BJ (cell line): ENCODE data around the gene LRRC8D. TPM values are rescaled to one million over a fixed set of nuclear protein-coding genes. Genes with fewer than 3 reads are reported as not detected.
A peak's percentile ranks its signal among the peaks of the same experiment; 100 is the strongest.

Experiments
- CTCF ChIA-PET: fragments of 350-600 bp; formaldehyde crosslinking; extraction: SDS; loops from one replicate; lab custom pipeline; 2021; ENCODE audit warnings: antibody characterized with exemption, inconsistent platforms; lab: Yijun Ruan, JAX
- POLR2A ChIA-PET: fragments of 300-600 bp; sonication (Branson Sonifier 250); formaldehyde crosslinking; extraction: SDS; loops from one replicate; lab custom pipeline; 2021; ENCODE audit warnings: antibody characterized with exemption; lab: Charles Lee
- DNase-seq: peaks from one replicate; pipeline ENCODE4 v3.0.0-alpha.2; 2011; ENCODE audit warnings: low read depth
- H3K27me3 ChIP-seq: 2 replicates; pipeline ENCODE4 v1.6.0; 2011; ENCODE audit warnings: low read length; ENCODE audit not compliant: control insufficient read depth, insufficient read depth
- H3K36me3 ChIP-seq: 2 replicates; pipeline ENCODE4 v1.5.1; 2011; ENCODE audit warnings: low read length; ENCODE audit not compliant: control insufficient read depth, insufficient read depth
- H3K4me3 ChIP-seq: 2 replicates; pipeline ENCODE4 v1.5.1; 2011; ENCODE audit warnings: low read depth, mild to moderate bottlenecking, control low read depth, low read length
- CTCF ChIP-seq: IDR thresholded peaks from 2 replicates; pipeline ENCODE4 v1.5.1; 2011; ENCODE audit warnings: low read depth, mild to moderate bottlenecking, control low read depth, inconsistent platforms, low read length, moderate library complexity; ENCODE audit not compliant: insufficient read depth
- polyA plus RNA-seq: library from polyadenylated mRNA; depleted of rRNA; stranded (reverse); fragments of >200 nt; gene quantifications from 2 replicates; pipeline ENCODE4 v1.2.3, GENCODE V29; 2011

LRRC8D gene
- polyA plus RNA-seq, 1 experiment: 51.9 TPM

DNA sequence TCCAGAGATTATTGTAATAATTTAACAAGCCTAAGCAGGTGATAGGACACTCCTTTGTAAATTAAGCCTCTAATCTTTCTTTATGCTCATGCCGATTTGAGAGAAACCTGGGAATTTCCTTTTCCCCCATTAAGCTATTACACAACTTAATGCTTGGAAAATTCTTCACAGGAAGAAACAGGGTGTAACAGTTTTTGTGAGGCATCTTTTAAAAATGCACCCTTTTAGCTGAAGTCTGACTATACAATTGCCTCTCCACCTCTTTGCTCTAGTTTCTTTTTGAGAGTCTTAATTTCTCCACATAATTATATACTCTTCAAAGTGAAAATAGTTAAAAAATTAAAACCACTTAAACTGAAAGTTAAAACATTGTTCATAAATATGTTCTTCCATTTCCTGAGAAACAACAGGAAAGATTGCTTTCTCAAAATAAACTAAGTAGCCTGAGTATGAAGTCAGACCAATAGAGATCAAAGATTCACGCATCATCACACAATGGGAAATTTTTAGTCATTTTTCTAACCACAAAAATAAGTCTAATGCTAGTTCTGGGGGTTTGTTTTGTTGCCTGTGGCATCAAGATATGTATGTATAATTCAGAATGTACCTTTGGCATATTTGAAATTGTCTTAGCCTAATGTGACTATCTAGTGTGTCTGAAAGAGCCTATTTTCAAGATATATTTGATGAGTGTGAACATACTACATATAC is 34.7 kb downstream of the LRRC8D start:
- DNase-seq: no peak
- ChIA-PET POLR2A (interaction anchor here (0.6 kb wide), 2 partner anchors 10 to 12 kb away, joined by 3 to 6 read pairs; no protein-coding TSS in a partner anchor), CTCF (interaction anchor here (1.6 to 2.0 kb wide), 2 partner anchors 12 to 123 kb away, joined by 7 to 13 read pairs; no protein-coding TSS in a partner anchor)
- H3K27me3 ChIP-seq: no peaks in the 10 kb centered on the region
- H3K4me3 ChIP-seq: no peak overlapping the region
- TF ChIP-seq CTCF: no peak
- no peaks in the 10 kb centered on the region for H3K36me3 ChIP-seq

GRCh38 chr1:89863165-89863830 is 42.5 kb downstream of the LRRC8D start:
- CTCF ChIA-PET: no interaction called here
- no peak for DNase-seq

DNA sequence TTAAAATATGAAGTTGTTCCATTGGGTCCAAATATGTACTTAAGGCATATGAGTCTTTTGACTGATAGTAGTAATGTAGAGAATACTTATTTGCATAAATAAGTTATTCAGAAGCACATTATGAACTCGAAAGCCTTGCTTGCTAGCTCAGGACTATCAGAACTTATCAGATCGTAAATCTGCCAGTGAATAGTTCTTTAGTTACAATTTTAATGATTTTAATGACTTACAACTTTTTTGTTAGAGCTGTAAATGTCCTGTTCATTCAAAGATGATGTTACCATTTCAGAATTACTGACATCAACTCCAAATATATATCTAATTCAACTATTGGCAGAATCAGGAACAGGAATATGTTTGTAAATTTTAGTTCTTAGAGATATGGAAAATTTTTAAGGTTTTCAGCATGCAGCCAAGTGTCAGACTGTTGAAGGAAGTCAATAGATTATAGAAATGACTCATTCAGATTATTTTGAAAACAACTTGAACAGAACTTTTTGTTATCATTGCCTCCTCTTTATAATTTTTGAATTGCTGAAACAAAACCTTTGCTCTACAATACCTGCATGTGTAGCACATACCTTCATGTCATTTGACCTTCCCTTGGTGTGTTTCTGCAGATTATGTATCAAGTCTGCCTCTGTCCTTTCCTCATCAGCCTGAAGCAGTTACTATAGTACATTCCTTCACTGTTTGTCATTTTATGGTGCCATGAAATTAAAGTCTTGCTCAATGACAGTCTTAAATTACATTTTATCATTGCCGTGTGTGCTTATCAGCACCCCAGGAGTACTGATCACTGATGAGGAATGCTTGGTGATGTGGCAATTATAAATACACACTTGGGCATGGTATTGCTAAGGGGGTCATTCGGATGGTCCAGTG is 44.9 kb downstream of the LRRC8D start:
- H3K27me3 ChIP-seq: no peaks in the 10 kb centered on the region
- ChIA-PET POLR2A (interaction anchor here (0.6 kb wide), 1 partner anchor 45 kb away, joined by 5 read pairs; no protein-coding TSS in a partner anchor), CTCF (no interaction called here)
- DNase-seq: peak; percentile 72
- no peak for TF ChIP-seq CTCF
- no peak overlapping the region for H3K4me3 ChIP-seq
- H3K36me3 ChIP-seq: no peaks in the 10 kb centered on the region; the same call in 1 of the 2 replicates

More at GRCh38 chr1:89863165-89863830, 42.5 kb downstream of the LRRC8D start:
- H3K4me3 ChIP-seq: no peak overlapping the region
- POLR2A ChIA-PET: no interaction called here
- H3K27me3 ChIP-seq: no peaks in the 10 kb centered on the region
- H3K36me3 ChIP-seq: no peaks in the 10 kb centered on the region; the same call in 1 of the 2 replicates
- TF ChIP-seq CTCF: no peak

- no peak for TF ChIP-seq CTCF
- no peak overlapping the region for H3K4me3 ChIP-seq
- ChIA-PET CTCF (no interaction called here), POLR2A (no interaction called here)
- H3K27me3 ChIP-seq: no peaks in the 10 kb centered on the region
- no peaks in the 10 kb centered on the region for H3K36me3 ChIP-seq
- no peak for DNase-seq
Measured at GRCh38 chr1:89866568-89866967, 45.7 kb downstream of the LRRC8D start.
